DND-41 (cell line): ENCODE data around the gene C2CD3.

Experiments
- ATAC-seq: fragments of 200-7000 bp; cut with Tn5 transposase; 3 replicates; pipeline ENCODE4 v1.9.1; 2021; ENCODE audit warnings: low read depth; ENCODE audit not compliant: insufficient read depth
- DNase-seq: peaks from one replicate; pipeline ENCODE4 v3.0.0-alpha.2; 2020
- H2AFZ ChIP-seq: 2 replicates; pipeline ENCODE4 v1.6.0; 2012; ENCODE audit warnings: low read depth, low read length
- H3K27ac ChIP-seq: 2 replicates; pipeline ENCODE4 v1.5.1; 2012; ENCODE audit warnings: low read length, inconsistent platforms
- H3K27me3 ChIP-seq: fragments of 200-600 bp; sonication (generic); 2 replicates; pipeline ENCODE4 v1.6.0; 2012; ENCODE audit warnings: low read length, mild to moderate bottlenecking, inconsistent platforms; ENCODE audit not compliant: insufficient read depth, poor library complexity
- H3K36me3 ChIP-seq: 2 replicates; pipeline ENCODE4 v1.5.1; 2012; ENCODE audit warnings: low read length, inconsistent platforms; ENCODE audit not compliant: insufficient read depth
- H3K4me1 ChIP-seq: 2 replicates; pipeline ENCODE4 v1.5.1; 2012; ENCODE audit warnings: mild to moderate bottlenecking, low read length; ENCODE audit not compliant: insufficient read depth
- H3K4me2 ChIP-seq: 2 replicates; pipeline ENCODE4 v1.6.0; 2012; ENCODE audit warnings: mild to moderate bottlenecking, moderate library complexity, low read length, inconsistent platforms; ENCODE audit not compliant: insufficient read depth
- H3K4me3 ChIP-seq, 2 experiments: fragments of 200-600 bp in 1 of 2; shearing (Covaris generic) in 1 of 2; 2 replicates each; pipeline ENCODE4 v1.5.1; 2012 to 2016; ENCODE audit warnings: inconsistent platforms in 2 of 2, low read length in 2 of 2, mild to moderate bottlenecking in 2 of 2, low read depth in 1 of 2, moderate library complexity in 1 of 2
- H3K79me2 ChIP-seq: 2 replicates; pipeline ENCODE4 v1.6.0; 2012; ENCODE audit warnings: low read length, inconsistent platforms; ENCODE audit not compliant: insufficient read depth
- H3K9ac ChIP-seq: 2 replicates; pipeline ENCODE4 v1.6.0; 2012; ENCODE audit warnings: low read depth, mild to moderate bottlenecking, inconsistent platforms, low read length, moderate library complexity
- H3K9me3 ChIP-seq: 2 replicates; pipeline ENCODE4 v1.5.1; 2012; ENCODE audit warnings: low read length, moderate library complexity, mild to moderate bottlenecking, inconsistent platforms; ENCODE audit not compliant: insufficient read depth, severe bottlenecking
- H4K20me1 ChIP-seq: 2 replicates; pipeline ENCODE4 v1.6.0; 2012; ENCODE audit warnings: low read length; ENCODE audit not compliant: insufficient read depth
- EZH2 ChIP-seq: IDR thresholded peaks from 3 replicates; pipeline ENCODE4 v1.6.1; 2012; ENCODE audit warnings: borderline replicate concordance, low read depth, mild to moderate bottlenecking, moderate library complexity, low read length, inconsistent platforms; ENCODE audit not compliant: severe bottlenecking
- TF ChIP-seq, protein P1 (sequence below): IDR thresholded peaks from 2 replicates; pipeline ENCODE4 v1.5.1; 2012; ENCODE audit warnings: borderline replicate concordance, low read length, moderate library complexity, mild to moderate bottlenecking; ENCODE audit not compliant: poor library complexity, severe bottlenecking; ENCODE audit errors: extremely low read depth

The C2CD3 gene

DNA sequence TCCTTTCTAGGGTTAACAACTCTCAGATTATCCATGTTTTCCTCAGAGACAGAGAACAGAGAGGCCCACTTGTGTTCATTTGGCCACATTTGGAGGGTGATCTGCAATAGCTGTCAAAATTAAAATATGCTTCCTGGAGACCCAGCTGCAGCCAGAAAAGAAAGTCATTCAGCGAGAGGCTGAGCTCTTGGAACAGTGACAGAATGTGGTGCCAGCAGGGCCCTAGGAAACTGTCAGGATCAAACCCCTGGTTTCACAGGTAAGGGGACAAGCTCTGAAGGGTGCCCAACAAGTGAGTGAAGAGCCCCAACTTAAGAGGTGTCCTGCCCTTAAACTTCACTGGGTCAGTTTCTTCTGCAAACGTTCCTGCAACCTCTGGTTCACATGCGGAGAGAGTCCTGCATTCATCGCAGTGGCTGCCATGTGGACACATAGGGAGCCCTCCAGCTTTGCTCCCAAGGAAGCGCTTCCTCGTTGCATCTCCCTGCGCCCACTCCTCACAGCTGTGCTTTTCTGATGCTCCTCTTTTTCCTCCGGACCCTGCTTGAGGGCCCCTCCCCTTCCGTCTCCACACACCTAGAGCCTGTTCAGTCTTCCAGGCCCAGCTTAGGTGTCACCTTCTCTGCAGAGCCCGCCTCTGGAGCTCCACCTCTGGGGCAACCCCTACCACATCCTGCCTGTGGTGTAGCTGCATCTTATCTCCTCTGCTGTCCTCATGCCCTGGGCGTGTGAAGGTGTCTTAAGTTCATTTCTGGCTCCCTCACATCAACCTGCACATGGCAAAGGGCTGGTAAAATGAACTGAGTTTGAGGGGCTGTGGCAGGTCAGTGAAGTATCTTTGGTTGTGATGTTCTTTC is 165.8 kb downstream of the C2CD3 start:
- Histone ChIP-seq H3K79me2 (no peaks in the 10 kb centered on the region), H3K27me3 (no peaks in the 10 kb centered on the region), H3K36me3 (no peaks in the 10 kb centered on the region), H3K27ac (no peak overlapping the region), H3K4me1 (peaks cover 6% of the 10 kb centered on the region; the same call in 1 of the 2 replicates), H3K4me3 (no peak overlapping the region), H3K9me3 (no peaks in the 10 kb centered on the region), H4K20me1 (no peaks in the 10 kb centered on the region), H3K4me2 (no peak overlapping the region), H3K9ac (no peak overlapping the region), H2AFZ (no peak overlapping the region)
- DNase-seq = peak; percentile 58
- TF ChIP-seq EZH2 = no peak
- TF ChIP-seq, protein P1, sequence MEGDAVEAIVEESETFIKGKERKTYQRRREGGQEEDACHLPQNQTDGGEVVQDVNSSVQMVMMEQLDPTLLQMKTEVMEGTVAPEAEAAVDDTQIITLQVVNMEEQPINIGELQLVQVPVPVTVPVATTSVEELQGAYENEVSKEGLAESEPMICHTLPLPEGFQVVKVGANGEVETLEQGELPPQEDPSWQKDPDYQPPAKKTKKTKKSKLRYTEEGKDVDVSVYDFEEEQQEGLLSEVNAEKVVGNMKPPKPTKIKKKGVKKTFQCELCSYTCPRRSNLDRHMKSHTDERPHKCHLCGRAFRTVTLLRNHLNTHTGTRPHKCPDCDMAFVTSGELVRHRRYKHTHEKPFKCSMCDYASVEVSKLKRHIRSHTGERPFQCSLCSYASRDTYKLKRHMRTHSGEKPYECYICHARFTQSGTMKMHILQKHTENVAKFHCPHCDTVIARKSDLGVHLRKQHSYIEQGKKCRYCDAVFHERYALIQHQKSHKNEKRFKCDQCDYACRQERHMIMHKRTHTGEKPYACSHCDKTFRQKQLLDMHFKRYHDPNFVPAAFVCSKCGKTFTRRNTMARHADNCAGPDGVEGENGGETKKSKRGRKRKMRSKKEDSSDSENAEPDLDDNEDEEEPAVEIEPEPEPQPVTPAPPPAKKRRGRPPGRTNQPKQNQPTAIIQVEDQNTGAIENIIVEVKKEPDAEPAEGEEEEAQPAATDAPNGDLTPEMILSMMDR = no peak
- peak; percentile 91 for ATAC-seq

DNA sequence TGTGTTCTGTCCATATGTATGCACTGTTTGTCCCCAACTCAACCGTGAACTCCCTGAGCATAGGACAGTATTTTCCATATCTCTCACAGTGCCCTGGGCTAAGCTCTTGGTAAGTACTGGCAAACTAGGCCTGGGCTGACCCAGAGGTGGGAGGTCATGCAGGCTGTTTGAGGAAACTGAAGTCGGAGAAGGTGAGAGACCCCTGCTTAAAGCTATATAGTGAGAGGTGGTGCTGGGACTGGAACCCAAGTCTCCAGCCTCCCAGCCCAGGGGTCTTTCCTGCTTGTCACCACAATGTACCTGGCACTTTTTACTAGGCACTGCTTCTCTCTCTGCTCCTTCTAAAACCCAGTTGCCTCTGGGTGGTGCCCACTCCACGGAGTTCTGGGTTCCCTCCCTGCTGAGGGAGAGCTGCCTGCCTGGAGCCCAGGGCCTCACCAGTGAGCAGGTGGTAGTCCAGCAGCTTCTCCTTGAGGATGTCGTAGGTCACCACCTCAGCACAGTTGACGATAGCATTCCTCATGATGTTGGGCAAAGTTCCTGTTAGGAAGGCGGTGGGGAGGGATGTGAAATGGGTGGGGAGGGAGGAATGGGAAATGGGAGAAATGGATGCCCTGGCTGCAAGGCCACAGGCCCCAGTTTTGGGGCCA is 166.6 kb downstream of the C2CD3 start:
- Histone ChIP-seq H3K27ac (no peak overlapping the region), H2AFZ (no peak overlapping the region), H3K36me3 (no peaks in the 10 kb centered on the region), H3K27me3 (no peaks in the 10 kb centered on the region), H3K4me1 (peaks cover 6% of the 10 kb centered on the region; the same call in 1 of the 2 replicates), H3K79me2 (no peaks in the 10 kb centered on the region), H3K4me2 (no peak overlapping the region), H4K20me1 (no peaks in the 10 kb centered on the region), H3K9ac (no peak overlapping the region), H3K4me3 (no peak overlapping the region), H3K9me3 (no peaks in the 10 kb centered on the region)
- ATAC-seq (no peak), DNase-seq (no peak)
- TF ChIP-seq EZH2 = no peak
- TF ChIP-seq, protein P1 = no peak

DNA sequence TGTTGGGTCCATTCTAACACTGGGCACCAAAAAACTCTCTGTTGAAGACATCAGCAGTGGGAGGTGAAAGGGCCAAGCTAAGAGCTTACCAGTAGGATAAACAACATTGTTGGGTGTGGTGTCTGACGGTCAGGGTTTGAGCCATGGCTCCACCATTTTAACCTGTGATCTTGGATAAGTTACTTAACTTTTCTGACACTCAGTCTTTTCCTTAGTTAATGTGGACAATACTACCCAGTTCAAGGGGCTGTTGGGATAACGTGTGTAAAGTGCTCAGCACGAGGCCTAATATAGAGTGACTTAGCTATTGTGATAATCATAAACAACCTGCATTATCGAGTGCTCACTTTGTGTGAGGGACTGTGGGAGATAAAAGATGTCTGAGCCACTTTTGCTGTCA is 168.0 kb downstream of the C2CD3 start:
- Histone ChIP-seq H3K9me3 (no peaks in the 10 kb centered on the region), H3K27ac (no peak overlapping the region), H3K9ac (no peak overlapping the region), H3K27me3 (no peaks in the 10 kb centered on the region), H3K4me1 (no peaks in the 10 kb centered on the region), H3K4me3 (no peak overlapping the region), H2AFZ (no peak overlapping the region), H4K20me1 (no peaks in the 10 kb centered on the region), H3K4me2 (no peak overlapping the region), H3K79me2 (no peaks in the 10 kb centered on the region), H3K36me3 (no peaks in the 10 kb centered on the region)
- DNase-seq (no peak), ATAC-seq (no peak)
- TF ChIP-seq, protein P1 = no peak
- no peak for TF ChIP-seq EZH2
